Tracheal epithelial cell (primary cell): ENCODE measurements around the gene FLOT2. TPM values are rescaled to one million over a fixed set of nuclear protein-coding genes. Genes with fewer than 3 reads are reported as not detected.

ENCODE experiments used
- total RNA-seq: library from RNA; depleted of rRNA; stranded (reverse); fragments of >200 nt; gene quantifications from 2 replicates; pipeline ENCODE4 v1.2.1, GENCODE V29; 2014

Gene FLOT2, protein sequence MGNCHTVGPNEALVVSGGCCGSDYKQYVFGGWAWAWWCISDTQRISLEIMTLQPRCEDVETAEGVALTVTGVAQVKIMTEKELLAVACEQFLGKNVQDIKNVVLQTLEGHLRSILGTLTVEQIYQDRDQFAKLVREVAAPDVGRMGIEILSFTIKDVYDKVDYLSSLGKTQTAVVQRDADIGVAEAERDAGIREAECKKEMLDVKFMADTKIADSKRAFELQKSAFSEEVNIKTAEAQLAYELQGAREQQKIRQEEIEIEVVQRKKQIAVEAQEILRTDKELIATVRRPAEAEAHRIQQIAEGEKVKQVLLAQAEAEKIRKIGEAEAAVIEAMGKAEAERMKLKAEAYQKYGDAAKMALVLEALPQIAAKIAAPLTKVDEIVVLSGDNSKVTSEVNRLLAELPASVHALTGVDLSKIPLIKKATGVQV
- 30.1 and 33.0 TPM in 2 replicates for total RNA-seq

DNA sequence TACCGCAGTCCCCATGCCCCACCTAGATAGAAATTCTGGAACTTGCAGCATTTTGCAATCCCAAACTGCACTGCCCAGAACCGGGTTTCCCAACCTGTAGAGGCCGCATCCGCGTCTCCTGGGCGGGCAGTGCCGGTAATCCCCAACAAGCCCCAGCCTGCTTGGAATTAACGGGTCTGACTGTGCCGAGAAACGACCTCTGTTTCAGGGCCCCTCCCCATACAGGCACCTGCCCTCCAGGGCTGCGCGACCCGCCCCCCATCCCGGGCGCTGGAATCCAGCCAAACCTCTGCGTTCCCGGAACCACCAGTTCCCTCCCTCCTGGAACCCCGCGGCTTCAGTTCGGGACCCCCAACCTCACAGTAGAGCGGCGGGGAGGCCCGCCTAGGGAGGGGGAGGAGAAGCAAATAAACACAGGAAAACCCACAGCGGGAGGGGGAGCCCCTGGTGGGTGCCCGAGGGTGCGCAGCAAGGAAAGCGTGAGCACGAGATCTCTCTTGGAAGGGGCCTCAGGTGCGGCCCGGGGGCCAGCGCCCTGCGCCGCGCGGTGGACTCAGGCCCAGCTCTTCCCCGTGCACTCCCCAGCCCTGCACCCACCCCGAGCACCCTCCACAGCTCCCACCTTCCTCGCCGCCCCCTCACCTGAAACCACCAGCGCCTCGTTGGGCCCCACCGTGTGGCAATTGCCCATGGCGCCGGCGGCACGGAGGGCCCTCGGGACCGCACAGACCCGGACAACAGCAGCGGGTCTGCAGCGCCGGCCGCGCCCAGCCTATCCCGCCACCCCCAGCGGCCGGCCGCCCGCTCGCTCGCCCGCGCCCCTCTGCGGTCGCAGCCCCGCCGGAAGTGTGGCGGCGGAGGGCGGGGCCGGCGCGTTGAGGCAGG, at the start of gene FLOT2:
FLOT2 (minus strand) TSS at position 850 of the 885 bp plus-strand sequence; CDS start at position 691, 159 bp downstream.

GRCh38 chr17:28902819-28903545, 5.4 kb upstream of the FLOT2 start, which contains the start of gene DHRS13:
Gene DHRS13 (minus strand): TSS chr17:28903079. CDS start chr17:28902944, 135 bp downstream.

GRCh38 chr17:28854457-28855335, 42.8 kb downstream of the FLOT2 start, which contains the start of gene ERAL1:
Gene ERAL1 (plus strand): TSS chr17:28855016. CDS start chr17:28855035, 19 bp downstream.

GRCh38 chr17:28842282-28843012, 55.1 kb downstream of the FLOT2 start, which contains the start of gene FAM222B:
Gene FAM222B (minus strand): TSS chr17:28842790. CDS start chr17:28766667, 76,123 bp downstream.

Other genes starting within 250 kb of the FLOT2 start
- 51.1 and 56.1 TPM in 2 replicates for gene SDF2, start 235.8 kb downstream of the FLOT2 start, total RNA-seq
- gene SUPT6H, start 235.5 kb downstream of the FLOT2 start, total RNA-seq: 24.3 and 28.4 TPM in 2 replicates
- 0.24 and 0.64 TPM in 2 replicates for gene PROCA1, start 185.8 kb downstream of the FLOT2 start, total RNA-seq
- 118 and 133 TPM in 2 replicates for gene RAB34, start 179.9 kb downstream of the FLOT2 start, total RNA-seq
- gene RPL23A, start 177.7 kb downstream of the FLOT2 start, total RNA-seq: 783 and 1,374 TPM in 2 replicates
- gene TLCD1, start 171.5 kb downstream of the FLOT2 start, total RNA-seq: 9.4 and 10.6 TPM in 2 replicates
- gene NEK8, start 168.9 kb downstream of the FLOT2 start, total RNA-seq: 2.6 and 4.1 TPM in 2 replicates
- 37.9 and 57.4 TPM in 2 replicates for gene TRAF4, start 153.7 kb downstream of the FLOT2 start, total RNA-seq
- gene FAM222B, start 54.9 kb downstream of the FLOT2 start, total RNA-seq: 1.7 and 3.4 TPM in 2 replicates
- 35.9 and 39.2 TPM in 2 replicates for gene ERAL1, start 42.7 kb downstream of the FLOT2 start, total RNA-seq
- 11.3 and 14.9 TPM in 2 replicates for gene DHRS13, start 5.3 kb upstream of the FLOT2 start, total RNA-seq
- gene PHF12, start 53.8 kb upstream of the FLOT2 start, total RNA-seq: 9.4 and 11.7 TPM in 2 replicates
- gene SEZ6, start 108.3 kb upstream of the FLOT2 start, total RNA-seq: not detected in 2 replicates
- gene PIPOX, start 145.4 kb upstream of the FLOT2 start, total RNA-seq: 0.43 and 1.2 TPM in 2 replicates